ENCODE results near the gene NAALADL2.

The NAALADL2 gene

DNA sequence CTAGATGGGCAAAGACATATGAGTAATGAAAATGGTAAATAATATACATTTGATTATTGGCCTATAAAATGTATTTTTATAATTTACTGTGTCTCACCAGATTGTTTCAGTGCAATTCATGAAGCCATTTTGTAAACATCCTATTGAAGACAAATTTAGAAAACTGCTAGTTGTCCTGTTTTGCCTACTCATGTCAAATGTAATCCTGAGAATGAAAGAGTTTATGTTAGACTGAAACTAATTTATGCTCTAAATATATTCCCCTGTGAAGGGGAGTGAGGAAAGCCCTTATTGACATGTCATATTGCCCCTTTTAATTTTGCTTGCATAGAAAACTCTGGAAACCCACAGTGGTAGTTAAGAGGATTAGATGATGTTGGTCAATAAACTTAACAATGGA, 610.0 kb downstream of the NAALADL2 start:
- no peak overlapping the region for H3K4me3 ChIP-seq (ENCODE audit: low read length)
- TF ChIP-seq CTCF (conservative IDR thresholded peaks at IDR 0.05; ENCODE audit: low read depth, low read length), result no peak
- no peak for DNase-seq (ENCODE audit: low read depth)

- H3K4me3 ChIP-seq (ENCODE audit: low read length), result no peak overlapping the region
- no peak for TF ChIP-seq CTCF (conservative IDR thresholded peaks at IDR 0.05; ENCODE audit: low read depth, low read length)
- no peak for DNase-seq (ENCODE audit: low read depth)
Observed at GRCh38 chr3:175475765-175476164, 616.6 kb downstream of the NAALADL2 start.

- no peak for DNase-seq (ENCODE audit: low read depth)
- no peak for TF ChIP-seq CTCF (conservative IDR thresholded peaks at IDR 0.05; ENCODE audit: low read depth, low read length)
- no peak overlapping the region for H3K4me3 ChIP-seq (ENCODE audit: low read length)
Observed at GRCh38 chr3:175476489-175476888, 617.4 kb downstream of the NAALADL2 start.

- no peak overlapping the region for H3K4me3 ChIP-seq (ENCODE audit: low read length)
- no peak for TF ChIP-seq CTCF (conservative IDR thresholded peaks at IDR 0.05; ENCODE audit: low read depth, low read length)
- no peak for DNase-seq (ENCODE audit: low read depth)
Observed at GRCh38 chr3:175477651-175478224, 618.6 kb downstream of the NAALADL2 start.

DNA sequence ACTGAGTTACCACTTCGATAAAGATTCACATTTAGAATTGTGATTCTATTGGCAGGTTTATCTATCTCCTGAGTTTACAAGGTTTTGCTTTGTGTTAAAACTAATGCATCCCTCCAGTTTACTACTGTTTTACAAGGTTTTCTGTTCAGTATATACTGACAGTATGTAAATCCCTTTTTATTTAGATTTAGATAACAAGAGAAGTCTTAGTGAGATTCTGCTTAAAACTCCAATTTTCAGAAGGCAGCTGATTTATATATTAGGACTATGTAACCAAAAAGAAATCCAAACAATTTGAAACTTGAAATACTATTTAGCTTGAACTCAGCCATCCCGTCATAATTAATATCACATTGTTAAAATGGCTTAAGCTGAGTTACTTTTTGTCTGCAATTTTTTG, 619.2 kb downstream of the NAALADL2 start:
- no peak overlapping the region for H3K4me3 ChIP-seq (ENCODE audit: low read length)
- no peak for DNase-seq (ENCODE audit: low read depth)
- no peak for TF ChIP-seq CTCF (conservative IDR thresholded peaks at IDR 0.05; ENCODE audit: low read depth, low read length)

DNA sequence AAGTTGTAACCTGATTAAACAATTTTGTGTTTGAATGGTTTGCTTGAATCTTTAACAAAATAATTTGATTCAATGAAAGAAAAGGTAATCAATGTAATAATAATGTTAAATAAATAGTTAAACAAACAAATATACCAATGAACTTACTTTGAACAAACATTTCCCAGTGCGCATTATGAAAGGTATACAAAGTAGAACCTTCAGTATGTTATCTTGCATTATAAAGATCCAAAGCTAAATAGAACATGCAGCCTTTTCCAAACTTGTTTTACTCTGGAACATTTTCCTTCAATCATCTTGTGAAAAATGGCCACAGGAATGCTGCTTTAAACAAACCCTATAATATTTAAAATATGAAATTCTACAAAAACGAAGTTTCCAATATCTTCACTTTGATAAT, 620.0 kb downstream of the NAALADL2 start:
- no peak overlapping the region for H3K4me3 ChIP-seq (ENCODE audit: low read length)
- TF ChIP-seq CTCF (conservative IDR thresholded peaks at IDR 0.05; ENCODE audit: low read depth, low read length), result no peak
- no peak for DNase-seq (ENCODE audit: low read depth)

- no peak overlapping the region for H3K4me3 ChIP-seq (ENCODE audit: low read length)
- no peak for TF ChIP-seq CTCF (conservative IDR thresholded peaks at IDR 0.05; ENCODE audit: low read depth, low read length)
- no peak for DNase-seq (ENCODE audit: low read depth)
Observed at GRCh38 chr3:175479800-175480199, 620.7 kb downstream of the NAALADL2 start.

Data from retinal pigment epithelial cell (primary cell).